HepG2 (cell line): ENCODE measurements around the gene TATDN3. TPM values are rescaled to one million over a fixed set of nuclear protein-coding genes. Genes with fewer than 3 reads are reported as not detected.

ENCODE experiments used
- FOXM1 ChIP-seq: sonication (generic); formaldehyde crosslinking; IDR thresholded peaks from 2 replicates; pipeline ENCODE4 v1.5.0; 2020; ENCODE audit warnings: missing genetic modification reagents
- GPN1 ChIP-seq: sonication (generic); formaldehyde crosslinking; IDR thresholded peaks from 2 replicates; pipeline ENCODE4 v1.5.1; 2020; ENCODE audit warnings: missing genetic modification reagents, borderline replicate concordance
- GTF2F1 ChIP-seq: fragments of 150-350 bp; IDR thresholded peaks from 2 replicates; pipeline ENCODE4 v1.6.1; 2014; ENCODE audit warnings: low read length
- HNRNPK ChIP-seq: fragments of 200-400 bp; formaldehyde crosslinking; IDR thresholded peaks from 2 replicates; pipeline ENCODE4 v1.6.1; 2018; ENCODE audit warnings: low read length, low read depth, moderate library complexity, mild to moderate bottlenecking; ENCODE audit not compliant: poor library complexity, severe bottlenecking
- HOXA3 ChIP-seq: sonication (generic); formaldehyde crosslinking; IDR thresholded peaks from 2 replicates; pipeline ENCODE4 v1.5.0; 2020; ENCODE audit warnings: missing genetic modification reagents
- KDM1A ChIP-seq: IDR thresholded peaks from 2 replicates; pipeline ENCODE4 v1.6.1; 2016; ENCODE audit warnings: missing compliant biosample characterization
- MBNL3 ChIP-seq: fragments of 250-450 bp; sonication (Bioruptor Pico); conservative IDR thresholded peaks from 2 replicates; pipeline ENCODE4 v1.8.0; 2022; ENCODE audit warnings: mild to moderate bottlenecking, inconsistent platforms
- MED8 ChIP-seq: sonication (generic); formaldehyde crosslinking; IDR thresholded peaks from 2 replicates; pipeline ENCODE4 v1.8.1; 2023; ENCODE audit warnings: mild to moderate bottlenecking, missing genetic modification reagents; ENCODE audit not compliant: insufficient replicate concordance
- MLLT10 ChIP-seq: sonication (generic); formaldehyde crosslinking; IDR thresholded peaks from 2 replicates; pipeline ENCODE4 v1.4.0; 2020; ENCODE audit warnings: missing genetic modification reagents
- MTERF4 ChIP-seq: sonication (generic); formaldehyde crosslinking; IDR thresholded peaks from 2 replicates; pipeline ENCODE4 v1.8.0; 2023; ENCODE audit warnings: mild to moderate bottlenecking, missing genetic modification reagents
- THAP7 ChIP-seq: sonication (generic); formaldehyde crosslinking; IDR thresholded peaks from 2 replicates; pipeline ENCODE4 v1.8.1; 2023; ENCODE audit warnings: mild to moderate bottlenecking, missing genetic modification reagents
- YEATS4 ChIP-seq: sonication (generic); formaldehyde crosslinking; IDR thresholded peaks from 2 replicates; pipeline ENCODE4 v1.4.0; 2020; ENCODE audit warnings: missing genetic modification reagents, borderline replicate concordance
- ZBTB39 ChIP-seq: sonication (generic); formaldehyde crosslinking; IDR thresholded peaks from 2 replicates; pipeline ENCODE4 v1.5.0; 2020; ENCODE audit warnings: missing genetic modification reagents
- ZNF275 ChIP-seq: sonication (generic); formaldehyde crosslinking; IDR thresholded peaks from 2 replicates; pipeline ENCODE4 v1.8.0; 2022; ENCODE audit warnings: missing genetic modification reagents, mild to moderate bottlenecking, inconsistent platforms, borderline replicate concordance
- ZNF292 ChIP-seq: sonication (generic); formaldehyde crosslinking; IDR thresholded peaks from 2 replicates; pipeline ENCODE4 v1.8.1; 2022; ENCODE audit warnings: mild to moderate bottlenecking, low read depth, missing genetic modification reagents, borderline replicate concordance
- ZNF329 ChIP-seq: sonication (generic); formaldehyde crosslinking; IDR thresholded peaks from 2 replicates; pipeline ENCODE4 v1.9.0; 2021; ENCODE audit warnings: low read depth, mild to moderate bottlenecking, missing genetic modification reagents
- ZNF33A ChIP-seq: sonication (generic); formaldehyde crosslinking; IDR thresholded peaks from 2 replicates; pipeline ENCODE4 v1.5.1; 2020; ENCODE audit warnings: missing genetic modification reagents, mild to moderate bottlenecking, moderate library complexity, borderline replicate concordance
- ZNF432 ChIP-seq: sonication (generic); formaldehyde crosslinking; IDR thresholded peaks from 2 replicates; pipeline ENCODE4 v1.5.0; 2020; ENCODE audit warnings: missing genetic modification reagents, mild to moderate bottlenecking, borderline replicate concordance
- ZNF639 ChIP-seq: conservative IDR thresholded peaks from 2 replicates; pipeline ENCODE4 v1.6.1; 2018; ENCODE audit warnings: missing genetic modification reagents
- ZNF660 ChIP-seq: sonication (generic); formaldehyde crosslinking; IDR thresholded peaks from 2 replicates; pipeline ENCODE4 v1.5.1; 2020; ENCODE audit warnings: mild to moderate bottlenecking, low read depth, missing genetic modification reagents, borderline replicate concordance
- ZNF749 ChIP-seq: sonication (generic); formaldehyde crosslinking; IDR thresholded peaks from 2 replicates; pipeline ENCODE4 v1.8.0; 2022; ENCODE audit warnings: mild to moderate bottlenecking, missing genetic modification reagents, moderate library complexity, borderline replicate concordance
- ZNF775 ChIP-seq: sonication (generic); formaldehyde crosslinking; IDR thresholded peaks from 2 replicates; pipeline ENCODE4 v1.4.0; 2020; ENCODE audit warnings: missing genetic modification reagents, mild to moderate bottlenecking, moderate library complexity, borderline replicate concordance
- ZNF841 ChIP-seq: sonication (generic); formaldehyde crosslinking; IDR thresholded peaks from 2 replicates; pipeline ENCODE4 v1.8.1; 2023; ENCODE audit warnings: missing genetic modification reagents, borderline replicate concordance
- polyA plus RNA-seq, 8 experiments: library from polyadenylated mRNA; depleted of rRNA in 3 of 8; stranded (reverse) in 7 of 8; unstranded in 1 of 8; fragments of >200 nt; fragmentation: Illumina TruSeq in 4 of 8; extraction: Trizol in 4 of 8; gene quantifications; 2 replicates each; pipeline versions ENCODE4 v1.2.1 to v1.2.3, GENCODE V29; 2011 to 2016; ENCODE audit warnings: low read depth in 4 of 8, missing spikeins in 1 of 8, mixed read lengths in 1 of 8; ENCODE audit not compliant: insufficient read depth in 1 of 8
- total RNA-seq, 5 experiments: library from RNA; depleted of rRNA; stranded (reverse); fragments of >200 nt; fragmentation: Illumina TruSeq; extraction: Trizol; gene quantifications; 2 replicates each; pipeline ENCODE4 v1.2.3, GENCODE V29; 2016; ENCODE audit warnings: low read depth in 1 of 5

The TATDN3 gene
- total and polyA plus RNA-seq, 2 of the 13 experiments (the other 11 are each of a cell fraction or from before 2014, with no cell fraction given): 7.3 to 8.6 TPM

- no peak for TF ChIP-seq GTF2F1
- no peak for TF ChIP-seq MED8 (CRISPR knock-in tag)
- TF ChIP-seq MTERF4: peak; percentile 95
- no peak for TF ChIP-seq FOXM1 (CRISPR knock-in tag)
- no peak for TF ChIP-seq THAP7 (CRISPR knock-in tag)
- no peak for TF ChIP-seq ZNF660 (CRISPR knock-in tag)
- TF ChIP-seq ZNF275 (CRISPR knock-in tag): no peak
- no peak for TF ChIP-seq MBNL3 (CRISPR knock-in tag)
- peak; percentile 6; the same call in 1 of the 2 replicates for TF ChIP-seq KDM1A (CRISPR knock-in tag)
- no peak for TF ChIP-seq ZNF432
- no peak for TF ChIP-seq GPN1 (CRISPR knock-in tag)
- TF ChIP-seq YEATS4 (CRISPR knock-in tag): peak; percentile 21
- TF ChIP-seq ZBTB39: 0 out of 2 replicates have a peak, but pooled peaks have one; percentile 1
- no peak for TF ChIP-seq ZNF33A (CRISPR knock-in tag)
- TF ChIP-seq ZNF292 (CRISPR knock-in tag): peak; percentile 28; the same call in 1 of the 2 replicates
- TF ChIP-seq HOXA3 (CRISPR knock-in tag): 0 out of 2 replicates have a peak, but pooled peaks have one; percentile 10
- TF ChIP-seq MLLT10 (CRISPR knock-in tag): no peak
- TF ChIP-seq ZNF639 (CRISPR knock-in tag): 0 out of 2 replicates have a peak, but pooled peaks have one; percentile 22
- TF ChIP-seq ZNF775 (CRISPR knock-in tag): no peak
- TF ChIP-seq ZNF749: peak; percentile 42; the same call in 1 of the 2 replicates
- peak; percentile 10 for TF ChIP-seq HNRNPK
- TF ChIP-seq ZNF329 (CRISPR knock-in tag): no peak
- no peak; the same call in 1 of the 2 replicates for TF ChIP-seq ZNF841 (CRISPR knock-in tag)
Observed at GRCh38 chr1:212858461-212859265, 67.0 kb downstream of the TATDN3 start (continued).
